HG02588 (cell line): ENCODE data around the gene CYP27B1.
A peak's percentile ranks its signal among the peaks of the same experiment; 100 is the strongest.
"Not testable (repeated sequence)": the region's sequence is repeated elsewhere in the genome, so short reads cannot be mapped to it uniquely, and the experiment has no call there.

Experiments
- ATAC-seq: cut with Tn5 transposase; IDR thresholded peaks from one replicate; pipeline ENCODE4 v1.9.1; 2021; ENCODE audit warnings: mild to moderate bottlenecking, moderate library complexity; ENCODE audit not compliant: unreplicated experiment

The CYP27B1 gene

DNA sequence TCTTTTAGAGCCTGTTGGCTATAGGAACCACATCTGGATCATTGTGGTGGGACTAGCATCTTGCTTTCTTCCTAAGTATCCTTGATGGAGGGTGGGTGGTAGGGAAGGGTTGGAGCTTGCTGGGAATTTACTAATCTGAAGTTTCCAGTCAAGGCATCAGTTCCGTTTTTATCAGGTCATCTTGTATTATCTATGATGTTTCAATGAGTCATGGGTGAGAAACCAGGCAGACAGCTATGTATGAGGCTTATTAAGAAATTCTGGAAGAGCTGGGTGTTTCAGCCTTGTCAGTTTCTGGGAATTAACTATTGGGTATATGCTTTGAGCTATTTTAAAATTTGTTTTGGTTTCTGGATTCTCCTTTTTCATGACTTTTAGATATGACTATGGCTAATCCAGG lies 27.0 kb upstream of the CYP27B1 start:
- no peak for ATAC-seq

DNA sequence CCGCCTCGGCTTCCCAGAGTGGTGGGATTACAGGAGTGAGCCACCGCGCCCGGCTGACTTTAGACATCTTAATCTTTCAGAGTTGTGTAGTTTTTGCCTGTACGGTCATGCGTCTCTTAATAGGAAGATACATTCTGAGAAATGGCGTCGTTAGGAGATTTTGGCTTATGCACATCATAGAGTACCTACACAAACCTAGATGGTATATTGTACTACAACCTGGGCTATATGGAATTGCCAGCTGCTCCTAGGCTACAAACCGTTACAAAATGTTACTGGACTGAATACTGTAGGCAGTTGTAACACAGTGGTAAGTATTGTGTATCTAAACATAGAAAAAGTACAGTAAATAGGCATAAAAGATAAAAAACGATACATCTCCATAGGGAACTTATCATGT lies 17.0 kb upstream of the CYP27B1 start:
- ATAC-seq = no peak

DNA sequence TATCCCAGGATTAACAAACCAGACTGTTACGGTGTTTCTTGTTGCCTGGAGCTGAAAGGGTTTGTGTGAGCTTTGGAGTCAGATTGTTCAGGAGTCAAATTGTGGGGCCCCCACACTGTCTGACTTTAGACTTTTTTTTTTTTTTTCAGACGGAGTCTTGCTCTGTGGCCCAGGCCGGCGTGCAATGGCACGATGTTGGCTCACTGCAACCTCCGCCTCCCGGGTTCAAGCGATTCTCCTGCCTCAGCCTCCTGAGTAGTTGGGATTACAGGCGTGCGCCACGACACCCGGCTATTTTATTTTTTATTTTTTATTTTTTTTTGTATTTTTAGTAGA lies 16.6 kb upstream of the CYP27B1 start:
- no peak for ATAC-seq

DNA sequence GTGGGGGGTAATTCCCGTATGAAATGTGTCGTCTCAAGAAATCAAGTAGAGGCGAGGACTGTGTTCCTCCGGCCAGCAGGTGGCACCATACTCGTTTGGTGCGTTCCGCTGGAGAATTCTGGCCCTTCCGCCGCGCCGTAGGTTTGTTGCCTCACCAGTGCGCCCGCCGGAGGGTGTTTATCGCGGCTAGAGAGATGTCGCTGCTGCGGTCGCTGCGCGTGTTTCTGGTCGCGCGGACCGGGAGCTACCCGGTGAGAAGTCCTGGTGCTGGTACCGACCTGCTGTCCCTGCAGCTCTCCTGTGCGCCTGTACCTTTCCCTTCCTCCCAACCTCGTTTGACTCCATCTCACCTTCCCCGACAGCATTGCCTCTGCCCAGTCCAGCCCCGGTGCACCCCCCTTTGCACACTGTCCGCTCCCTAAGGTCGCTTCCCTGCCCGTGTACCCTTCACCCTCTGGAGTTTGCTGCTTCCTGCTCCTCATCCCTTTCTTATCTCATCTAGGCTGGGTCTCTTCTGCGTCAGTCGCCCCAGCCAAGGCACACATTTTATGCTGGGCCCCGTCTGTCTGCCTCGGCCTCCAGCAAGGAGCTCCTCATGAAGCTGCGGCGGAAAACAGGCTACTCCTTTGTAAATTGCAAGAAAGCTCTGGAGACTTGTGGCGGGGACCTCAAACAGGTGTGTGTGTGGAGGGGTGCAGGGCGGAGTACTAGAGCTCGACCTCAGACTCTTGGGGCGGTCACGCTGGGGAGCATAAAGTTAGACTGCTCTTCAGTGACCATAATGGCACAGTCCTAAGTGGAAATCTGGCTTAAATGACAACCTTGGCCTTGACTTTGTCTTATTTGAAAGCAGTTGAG lies 16.0 kb upstream of the CYP27B1 start, which contains the start of gene TSFM:
TSFM (plus strand) TSS at position 180 of the 858 bp plus-strand sequence; CDS start at position 195, 15 bp downstream.
- peak; percentile 87 for ATAC-seq

DNA sequence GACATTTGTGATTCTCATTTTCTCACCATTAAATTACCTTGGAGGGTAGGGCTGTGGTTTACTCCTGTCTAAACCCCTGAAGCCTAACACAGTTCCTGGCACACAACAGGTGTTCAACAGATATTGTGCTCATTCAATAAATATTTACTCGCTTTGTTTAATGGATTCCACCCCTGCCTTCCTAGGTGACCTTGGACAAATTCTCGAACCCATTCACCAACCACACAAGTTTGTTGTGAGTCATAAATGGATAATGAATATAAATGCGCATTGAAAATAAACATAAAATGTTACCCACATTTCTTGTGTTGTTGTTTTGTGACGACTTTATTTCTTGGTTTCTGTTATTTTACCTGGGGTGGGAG lies 15.3 kb upstream of the CYP27B1 start:
- ATAC-seq = no peak

DNA sequence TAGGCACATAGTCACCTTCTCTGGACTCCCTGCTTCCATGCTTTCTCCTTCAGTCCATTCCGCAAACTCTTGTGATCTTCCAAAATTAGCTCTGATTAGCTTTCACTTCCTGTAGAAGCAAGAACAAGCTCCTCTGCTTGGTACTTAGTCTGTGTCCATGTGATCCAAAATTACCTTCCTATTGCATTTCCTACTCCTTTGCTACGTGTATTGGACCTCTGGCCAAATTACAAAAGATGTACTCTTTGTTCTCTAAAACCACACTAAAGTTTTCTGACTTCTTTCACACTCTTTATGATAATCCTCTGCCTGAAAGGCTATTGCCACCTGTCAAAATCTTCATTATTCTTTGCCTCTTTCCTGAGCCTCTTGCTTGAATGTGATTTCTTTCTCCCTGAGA lies 14.9 kb upstream of the CYP27B1 start:
- no peak for ATAC-seq

DNA sequence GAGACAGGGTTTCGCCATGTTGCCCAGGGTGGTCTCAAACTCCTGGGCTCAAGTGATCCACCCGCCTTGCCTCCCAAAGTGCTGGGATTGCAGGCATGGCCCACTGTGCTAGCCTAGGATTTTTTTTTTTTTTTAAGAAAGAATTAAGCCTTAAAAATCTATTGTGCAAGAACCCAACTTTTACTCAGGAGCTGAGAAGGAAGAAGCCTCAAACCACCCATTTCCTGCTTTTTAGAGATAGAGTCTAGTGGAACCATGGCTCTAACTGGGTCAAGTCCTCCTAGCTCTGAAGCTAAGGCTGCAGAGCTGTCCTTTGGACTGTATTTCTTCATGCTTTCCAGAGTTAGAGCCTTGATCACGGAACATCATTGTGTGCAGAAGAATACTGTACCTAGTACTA lies 14.4 kb upstream of the CYP27B1 start:
- no peak for ATAC-seq

DNA sequence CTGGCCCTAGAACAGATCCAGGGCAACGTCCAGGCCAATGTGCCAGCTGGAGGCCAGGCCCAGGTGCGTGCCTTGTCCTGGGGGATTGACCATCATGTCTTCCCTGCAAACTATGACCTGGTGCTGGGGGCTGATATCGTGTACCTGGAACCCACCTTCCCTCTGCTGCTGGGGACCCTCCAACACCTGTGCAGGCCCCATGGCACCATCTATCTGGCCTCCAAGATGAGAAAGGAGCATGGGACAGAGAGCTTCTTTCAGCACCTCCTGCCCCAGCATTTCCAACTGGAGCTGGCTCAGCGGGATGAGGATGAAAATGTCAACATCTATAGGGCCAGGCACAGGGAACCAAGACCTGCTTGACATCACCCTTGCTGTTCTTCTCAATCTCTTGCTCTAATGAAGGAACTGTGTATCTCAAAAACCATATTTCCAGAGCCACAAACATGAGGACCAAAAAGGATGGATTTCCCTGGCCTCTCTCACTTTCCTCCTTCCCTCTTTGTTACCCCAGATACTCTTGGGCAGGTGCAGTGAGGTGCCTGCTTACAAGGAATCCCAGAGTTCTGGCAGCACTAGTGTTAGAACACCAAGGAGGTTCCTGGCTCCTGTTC lies 13.5 kb upstream of the CYP27B1 start:
- no peak for ATAC-seq

DNA sequence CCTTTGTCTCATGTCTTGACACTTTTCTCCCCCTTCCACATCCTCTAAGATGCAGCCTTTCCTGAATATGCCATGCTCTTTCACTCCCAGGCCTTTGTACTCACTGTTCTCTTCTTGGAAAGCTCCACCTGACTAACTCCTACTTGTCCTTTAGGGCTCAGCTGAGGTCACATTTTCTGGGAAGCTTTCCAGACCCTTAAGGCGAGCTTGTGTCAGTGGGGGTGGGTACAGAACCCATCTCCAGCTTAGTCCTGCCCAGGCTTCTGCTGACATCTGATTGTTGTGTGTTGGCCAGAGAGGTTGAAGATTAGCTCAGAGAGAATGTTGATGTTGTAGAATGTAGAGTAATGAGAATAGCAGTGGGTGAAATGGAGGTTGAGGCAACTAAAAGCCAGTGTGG lies 12.9 kb upstream of the CYP27B1 start:
- no peak for ATAC-seq

DNA sequence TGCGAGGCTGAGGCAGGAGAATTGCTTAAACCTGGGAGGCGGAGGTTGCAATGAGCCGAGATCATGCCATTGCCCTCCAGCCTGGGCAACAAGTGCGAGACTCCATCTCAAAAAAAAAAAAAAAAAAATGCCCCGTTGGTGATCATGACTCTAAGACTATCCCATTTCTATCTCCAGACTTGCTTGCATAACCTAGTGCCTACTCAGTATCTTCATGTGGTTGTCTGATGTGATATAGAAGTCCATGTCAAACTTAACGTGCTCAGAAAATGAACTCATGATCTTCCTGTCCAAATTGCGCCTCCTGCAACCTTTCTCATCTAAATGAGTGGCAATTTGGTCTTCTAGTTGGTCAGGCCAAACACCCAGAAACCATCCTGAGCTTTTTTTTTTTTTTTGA lies 11.0 kb upstream of the CYP27B1 start:
- no peak for ATAC-seq

DNA sequence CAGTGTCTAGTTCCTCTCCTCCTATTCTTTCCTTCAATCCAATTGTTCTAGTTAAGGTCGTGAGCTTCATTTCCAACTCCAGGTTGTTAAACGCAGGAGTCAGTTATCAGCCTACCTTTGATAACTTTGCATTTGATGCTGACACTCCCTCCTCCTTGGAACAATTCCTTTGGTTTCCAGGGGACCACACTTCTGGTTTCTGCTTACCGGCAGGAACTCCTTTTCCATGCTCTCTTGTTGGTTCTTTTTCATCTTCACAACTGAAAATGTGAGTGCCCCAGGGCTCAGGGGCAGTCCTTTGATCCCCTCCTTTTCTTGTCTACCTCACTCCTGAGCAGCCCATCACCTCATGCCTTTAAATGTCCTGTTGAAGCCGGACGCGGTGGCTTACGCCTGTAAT lies 10.5 kb upstream of the CYP27B1 start:
- no peak for ATAC-seq

DNA sequence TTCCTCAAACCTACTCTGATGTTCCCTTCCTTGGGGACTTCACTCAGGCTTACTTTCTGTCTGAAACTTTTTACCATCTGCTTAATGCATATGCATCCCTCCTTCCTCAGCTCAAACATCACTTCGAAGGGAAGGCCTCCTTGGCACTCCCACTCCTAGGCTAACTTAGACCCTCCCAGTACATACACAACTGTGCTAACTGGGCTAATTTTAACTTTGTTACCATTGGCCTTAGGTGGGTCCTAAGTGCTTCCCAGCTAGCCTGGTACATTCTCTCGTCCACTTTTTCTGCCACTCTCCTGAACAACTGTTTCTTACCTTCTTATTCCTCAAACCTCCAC lies 9.3 kb upstream of the CYP27B1 start:
- no peak for ATAC-seq

DNA sequence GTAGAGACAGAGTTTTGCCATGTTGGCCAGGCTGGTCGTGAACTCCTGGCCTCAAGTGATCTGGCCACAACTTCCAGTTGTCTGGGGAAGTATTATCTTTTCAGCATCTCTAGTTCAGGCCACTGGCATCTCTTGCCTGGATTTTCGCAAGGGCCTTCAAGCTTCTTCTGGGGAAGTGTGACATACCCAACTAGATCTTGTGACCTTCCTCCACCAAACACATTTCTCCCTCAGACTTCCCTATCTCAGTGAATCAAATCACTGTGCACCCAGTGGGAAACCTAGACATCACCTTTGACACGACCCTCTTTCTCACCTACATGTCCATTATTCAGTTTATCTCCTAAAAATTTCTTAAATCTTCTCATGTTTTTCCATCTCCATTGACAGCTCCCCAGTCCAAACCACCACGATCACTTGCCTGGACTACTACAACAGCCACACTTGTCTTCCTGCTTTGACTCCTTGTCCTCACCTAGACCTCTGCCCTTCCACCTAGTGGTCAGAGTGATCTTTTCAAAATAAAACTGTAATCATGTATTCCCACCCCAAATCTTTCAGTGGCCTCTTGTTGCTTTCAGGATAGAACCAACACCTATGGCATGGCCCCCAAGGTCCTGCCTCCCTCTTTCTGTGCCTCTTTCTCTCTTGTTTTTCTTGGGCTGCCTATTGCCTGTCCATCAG lies 8.8 kb upstream of the CYP27B1 start:
- no peak for ATAC-seq

DNA sequence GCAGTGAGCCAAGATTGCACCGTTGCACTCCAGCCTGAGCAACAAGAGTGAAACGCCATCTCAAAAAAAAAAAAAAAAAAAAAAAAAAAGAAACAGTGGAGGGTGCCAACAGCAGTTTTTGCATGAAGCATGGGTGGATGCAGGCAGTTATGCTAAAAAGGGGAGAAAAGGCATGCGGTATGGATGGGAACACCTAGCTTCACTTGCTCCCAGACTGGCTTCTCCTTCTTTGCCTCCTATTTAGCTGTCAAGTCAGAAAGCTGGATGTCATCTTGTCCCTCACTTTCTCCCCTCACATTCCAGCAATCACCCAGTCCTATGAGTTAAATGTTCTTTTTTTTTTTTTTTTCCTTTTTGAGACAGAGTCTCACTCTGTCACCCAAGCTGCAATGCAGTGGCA lies 8.2 kb upstream of the CYP27B1 start:
- ATAC-seq = no peak

DNA sequence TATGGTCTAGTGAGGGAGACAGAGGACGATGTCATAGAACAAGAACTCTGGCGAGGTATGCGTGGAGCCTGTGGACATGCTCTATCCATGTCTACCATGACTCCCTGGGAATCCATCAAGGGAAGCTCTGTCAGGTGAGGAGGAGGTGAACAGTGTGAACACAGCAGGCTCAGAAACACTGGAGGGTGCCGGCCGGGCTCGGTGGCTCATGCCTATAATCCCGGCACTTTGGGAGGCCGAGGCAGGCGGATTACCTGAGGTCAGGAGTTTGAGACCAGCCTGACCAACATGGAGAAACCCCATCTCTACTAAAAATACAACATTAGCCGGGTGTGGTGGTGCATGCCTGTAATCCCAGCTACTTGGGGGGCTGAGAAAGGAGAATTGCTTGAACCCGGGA lies 7.8 kb upstream of the CYP27B1 start:
- ATAC-seq = not testable (repeated sequence)

DNA sequence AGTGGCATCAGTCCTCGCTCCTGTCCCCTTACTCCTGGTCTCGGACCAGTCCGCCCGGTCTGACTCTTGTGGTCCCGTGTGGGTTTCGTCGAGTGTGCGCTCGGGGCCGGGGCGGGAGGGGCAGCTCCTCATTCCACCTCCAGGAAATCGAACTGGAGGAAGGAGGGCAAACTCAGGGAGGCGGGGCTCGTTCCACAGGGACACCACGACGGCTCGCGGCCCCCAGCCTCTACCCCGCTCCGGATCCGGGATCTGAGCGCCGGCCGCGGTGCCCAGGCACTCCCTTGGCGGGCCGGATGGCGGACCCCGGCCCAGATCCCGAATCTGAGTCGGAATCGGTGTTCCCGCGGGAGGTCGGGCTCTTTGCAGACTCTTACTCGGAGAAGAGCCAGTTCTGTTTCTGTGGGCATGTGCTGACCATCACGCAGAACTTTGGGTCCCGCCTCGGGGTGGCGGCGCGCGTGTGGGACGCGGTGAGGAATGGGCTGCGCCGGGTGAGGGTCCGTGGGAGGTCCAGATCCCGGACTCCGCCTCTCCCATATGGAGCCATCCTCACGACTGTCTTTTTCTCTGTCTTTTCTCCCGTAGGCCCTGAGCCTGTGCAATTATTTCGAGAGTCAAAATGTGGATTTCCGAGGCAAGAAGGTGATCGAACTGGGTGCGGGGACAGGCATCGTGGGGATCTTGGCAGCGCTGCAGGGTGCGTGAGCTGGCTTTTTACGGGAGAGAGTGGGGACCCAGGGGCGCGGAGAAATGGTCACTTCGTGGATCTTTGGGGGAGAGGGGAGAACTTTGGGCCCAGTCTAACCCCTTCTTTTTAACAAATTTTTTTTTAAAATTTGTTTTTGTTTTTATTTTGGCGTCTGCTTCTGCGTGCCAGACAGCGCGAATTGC lies 5.8 kb upstream of the CYP27B1 start, which contains the start of gene EEF1AKMT3:
EEF1AKMT3 (plus strand) TSS at position 186 of the 894 bp plus-strand sequence; CDS start at position 297, 111 bp downstream.
- ATAC-seq = peak; percentile 25

DNA sequence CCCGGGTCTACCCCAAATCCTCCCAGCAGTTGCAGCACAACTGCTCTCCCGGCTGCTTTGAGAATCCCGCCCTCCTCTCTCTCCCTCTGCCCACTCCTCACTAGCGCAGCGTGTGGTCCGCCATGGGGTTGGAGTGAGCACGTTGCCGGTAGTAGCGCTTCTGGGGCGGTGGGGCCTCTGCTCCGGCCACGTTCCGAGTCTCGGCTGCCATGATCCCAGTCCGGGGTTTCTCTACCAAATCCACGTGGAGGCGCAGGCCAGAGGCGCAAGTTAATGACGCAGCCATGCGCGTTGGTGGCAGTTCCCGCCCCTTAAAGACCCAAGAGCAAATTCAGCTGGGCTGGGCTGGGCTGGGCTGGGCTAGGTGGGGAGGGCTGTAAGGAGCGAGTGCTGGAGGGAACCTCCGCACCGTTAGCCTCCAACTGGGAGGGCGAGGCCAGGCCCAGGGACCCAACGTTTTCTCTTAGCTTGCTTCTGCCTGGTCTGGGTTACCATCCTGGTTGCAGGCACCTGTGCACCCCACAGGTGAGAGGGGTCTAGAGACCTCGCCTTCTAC lies 5.1 kb upstream of the CYP27B1 start, which contains the start of gene METTL1:
METTL1 (minus strand) TSS at position 233 of the 556 bp plus-strand sequence; CDS start at position 211, 22 bp downstream.
- ATAC-seq = peak; percentile 76

DNA sequence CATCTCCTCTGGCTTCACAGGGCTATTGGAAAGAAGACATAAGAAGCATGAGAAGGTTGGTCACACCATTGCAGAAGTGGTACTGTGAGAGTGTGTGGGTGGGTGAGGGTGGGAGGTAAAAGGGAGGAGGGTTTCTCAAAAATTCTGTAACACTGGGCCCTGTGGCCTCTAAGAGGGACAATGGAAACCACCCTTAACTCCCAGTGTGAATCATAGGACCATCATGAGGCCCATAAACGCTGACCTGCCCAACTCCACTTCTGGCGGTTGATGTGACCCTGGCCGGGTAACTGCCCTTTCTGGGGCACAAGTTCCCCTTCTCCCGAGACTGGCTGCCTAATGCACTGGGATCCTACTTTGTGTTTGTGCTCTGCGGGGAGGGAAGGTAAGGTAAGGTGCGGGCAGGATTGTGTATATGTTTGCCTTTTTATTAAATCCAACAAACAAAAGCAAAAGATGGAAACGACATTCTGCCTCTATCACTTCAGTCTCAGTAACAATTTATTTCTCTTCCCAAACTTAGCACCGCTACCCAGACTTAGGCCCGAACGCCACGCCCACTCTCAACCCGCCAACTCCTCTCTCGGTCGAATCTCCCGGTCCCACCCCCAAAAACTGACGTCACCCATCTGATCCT lies 4.5 kb upstream of the CYP27B1 start:
- peak; percentile 65 for ATAC-seq

DNA sequence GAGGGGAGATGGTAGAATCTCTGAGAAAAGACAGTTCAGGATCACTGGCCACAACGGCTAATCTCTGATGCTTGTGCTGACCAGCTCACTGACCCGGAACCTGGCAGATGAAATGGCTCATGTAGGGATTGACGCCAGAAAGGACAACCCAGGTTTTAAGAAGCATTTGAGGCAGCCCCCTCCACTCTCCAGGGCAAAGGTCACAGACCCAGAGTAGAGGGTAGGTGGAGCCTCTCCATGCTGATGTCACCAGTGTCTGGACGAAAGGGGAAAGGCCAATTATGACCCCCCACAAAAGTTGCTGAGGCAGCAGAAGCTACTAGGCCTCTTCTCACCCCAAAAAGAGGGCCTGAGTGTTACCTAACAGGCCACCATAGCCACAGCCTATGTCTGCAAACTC lies 3.9 kb upstream of the CYP27B1 start:
- ATAC-seq = no peak

DNA sequence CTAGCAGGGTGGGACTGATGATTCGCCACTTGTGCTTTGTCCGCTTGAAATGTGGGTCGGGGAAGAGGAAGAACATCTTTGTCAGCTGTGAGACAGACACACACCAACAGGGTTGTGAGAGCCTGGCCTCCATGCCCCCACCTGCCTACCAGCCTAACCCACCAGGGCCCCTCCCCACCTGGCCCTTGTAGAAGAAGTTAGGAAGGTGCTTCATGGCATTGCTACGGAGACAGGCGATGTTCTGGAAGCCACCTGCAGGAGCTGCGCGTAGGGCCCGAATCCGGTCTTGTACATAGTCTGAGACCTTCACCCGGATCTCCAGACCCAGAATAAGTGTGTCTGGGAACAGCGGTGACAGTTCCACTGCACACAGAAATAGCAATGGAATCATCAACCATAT lies 2.7 kb upstream of the CYP27B1 start:
- no peak for ATAC-seq
